ENCODE measurements around the gene ABCC1. TPM values are rescaled to one million over a fixed set of nuclear protein-coding genes. Genes with fewer than 3 reads are reported as not detected.

ABCC1 gene
- total and polyA plus RNA-seq, 2 of the 8 experiments (the other 6 are each of a cell fraction or from before 2014, with no cell fraction given): 42.6 to 66.8 TPM

- 84% methylated on average over 8 of the region's 8 CpGs; no CpG with 5 or more reads in 1 of the 2 experiments for WGBS, 2 experiments (ENCODE audit: extremely low coverage in 1 of 2, insufficient coverage in 1 of 2, insufficient read length in 1 of 2, insufficient replicate concordance in 2 of 2, low coverage in 1 of 2, low lambda C conversion rate in 2 of 2, missing lambda C conversion rate in 1 of 2)
- Histone ChIP-seq H3K79me1 (ENCODE audit: low read depth, low read length) (no peaks in the 10 kb centered on the region), H4K20me1 (replicated peaks in 1 of 2; ENCODE audit: control insufficient read depth in 1 of 2, insufficient read depth in 2 of 2, low read length in 2 of 2) (peaks cover 0 to 3% of the 10 kb centered on the region in 2 experiments), H3K79me2 (ENCODE audit: control insufficient read depth in 1 of 2, insufficient read depth in 2 of 2, low read length in 2 of 2) (no peaks in the 10 kb centered on the region), H2BK20ac (ENCODE audit: low read length) (no peak overlapping the region), H3K36me3 (ENCODE audit: control insufficient read depth in 2 of 4, insufficient read depth in 4 of 4, low read length in 3 of 4) (peaks cover 13 to 53% (median 41%) of the 10 kb centered on the region in 4 experiments), H2BK5ac (ENCODE audit: low read depth, low read length) (no peak overlapping the region), H3K56ac (replicated peaks; ENCODE audit: insufficient read length, low read depth, low read length) (no peak overlapping the region), H3K27ac (ENCODE audit: low read depth, low read length) (no peak overlapping the region), H4K91ac (replicated peaks; ENCODE audit: insufficient read length, low read length) (no peak overlapping the region), H3K9ac (replicated peaks in 1 of 4; ENCODE audit: extremely low read depth in 1 of 4, low read depth in 3 of 4, low read length in 3 of 4) (no peak overlapping the region), H2BK120ac (replicated peaks; ENCODE audit: low read depth, low read length) (no peak overlapping the region), H3K9me3 (ENCODE audit: insufficient read depth in 2 of 2, low read depth in 1 of 2, low read length in 1 of 2) (peaks cover 0 to 7% of the 10 kb centered on the region in 2 experiments; a peak in 3 of 4 replicates), H3K4me3 (ENCODE audit: extremely low read depth in 1 of 4, insufficient read depth in 2 of 4, low read depth in 3 of 4, low read length in 4 of 4) (no peak overlapping the region), H3K18ac (ENCODE audit: extremely low read depth, low read length) (no peak overlapping the region), H2AK5ac (ENCODE audit: low read depth, low read length) (no peak overlapping the region), H3K14ac (ENCODE audit: insufficient read length) (no peak overlapping the region), H3K4ac (replicated peaks; ENCODE audit: insufficient read length, low read depth, low read length) (no peak overlapping the region), H3K4me2 (ENCODE audit: insufficient read depth in 1 of 2, low read depth in 2 of 2, low read length in 2 of 2) (no peak overlapping the region), H2BK15ac (ENCODE audit: low read length) (no peak overlapping the region), H3K23me2 (ENCODE audit: low read depth, low read length) (no peaks in the 10 kb centered on the region; the same call in 1 of the 2 replicates), H4K5ac (ENCODE audit: insufficient read length, low read depth, low read length) (no peak overlapping the region), H3K4me1 (replicated peaks in 1 of 4; ENCODE audit: control insufficient read depth in 3 of 4, insufficient read depth in 4 of 4, low read length in 3 of 4) (no peaks in the 10 kb centered on the region), H3K23ac (ENCODE audit: insufficient read length) (no peak overlapping the region), H4K8ac (ENCODE audit: extremely low read depth, insufficient read depth, low read length) (no peak overlapping the region), H2AFZ (ENCODE audit: low read length) (no peak overlapping the region), H3K27me3 (replicated peaks in 1 of 4; ENCODE audit: control insufficient read depth in 3 of 4, extremely low read depth in 1 of 4, insufficient read depth in 3 of 4, low read length in 3 of 4) (no peaks in the 10 kb centered on the region), H2BK12ac (ENCODE audit: low read depth, low read length) (no peak overlapping the region)
- no peak for DNase-seq (ENCODE audit: low read depth in 1 of 2, low spot score in 2 of 2)
- ChIA-PET POLR2A (ENCODE audit: partially characterized antibody) (interaction anchor here (0.6 to 1.1 kb wide), 2 partner anchors 23 to 235 kb away, joined by 3 read pairs; no protein-coding TSS in a partner anchor), CTCF (ENCODE audit: partially characterized antibody) (interaction anchor here (0.6 to 2.4 kb wide), 5 partner anchors 7 to 364 kb away, joined by 3 to 7 read pairs (median 4); no protein-coding TSS in a partner anchor)
- no peak for FAIRE-seq
- TF ChIP-seq EP300 (IDR thresholded peaks at IDR 0.05; ENCODE audit: borderline replicate concordance in 1 of 2, low read depth in 2 of 2, low read length in 2 of 2) (no peak), NANOG (IDR thresholded peaks at IDR 0.05; ENCODE audit: insufficient read depth, low read depth, low read length, poor library complexity, severe bottlenecking) (no peak), CBX5 (IDR thresholded peaks at IDR 0.05; ENCODE audit: low read depth, low read length) (no peak), RNF2 (IDR thresholded peaks at IDR 0.05; ENCODE audit: borderline replicate concordance, low read depth, low read length, missing control alignments, poor library complexity, severe bottlenecking) (no peak), SIRT6 (IDR thresholded peaks at IDR 0.05; ENCODE audit: low read length) (no peak)
These were observed 170.6 kb downstream of the ABCC1 start for GRCh38 chr16:16120044-16120381.
